GM19452 (cell line): ENCODE data around the gene POLR3K.
"Not testable (repeated sequence)": the region's sequence is repeated elsewhere in the genome, so short reads cannot be mapped to it uniquely, and the experiment has no call there.

ENCODE experiments used
- ATAC-seq: cut with Tn5 transposase; IDR thresholded peaks from one replicate; pipeline ENCODE4 v1.9.1; 2021; ENCODE audit not compliant: unreplicated experiment

POLR3K gene

GRCh38 chr16:47234-47633 lies 6.2 kb downstream of the POLR3K start:
- no peak for ATAC-seq

GRCh38 chr16:46510-46909 lies 6.9 kb downstream of the POLR3K start:
- not testable (repeated sequence) for ATAC-seq

GRCh38 chr16:45454-45853 lies 8.0 kb downstream of the POLR3K start:
- ATAC-seq = no peak

- no peak for ATAC-seq
These were observed 8.8 kb downstream of the POLR3K start for GRCh38 chr16:44655-45054.

GRCh38 chr16:43294-43693 lies 10.1 kb downstream of the POLR3K start:
- no peak for ATAC-seq

- ATAC-seq = no peak
These were observed 10.7 kb downstream of the POLR3K start for GRCh38 chr16:42691-43090.

- no peak for ATAC-seq
These were observed 11.3 kb downstream of the POLR3K start for GRCh38 chr16:42069-42457.

- no peak for ATAC-seq
These were observed 11.9 kb downstream of the POLR3K start for GRCh38 chr16:41439-42068.

- peak; percentile 61 for ATAC-seq
These were observed 14.2 kb downstream of the POLR3K start for GRCh38 chr16:38941-39892.

GRCh38 chr16:38206-38605 lies 15.2 kb downstream of the POLR3K start:
- not testable (repeated sequence) for ATAC-seq

GRCh38 chr16:37511-37910 lies 15.9 kb downstream of the POLR3K start:
- no peak for ATAC-seq

GRCh38 chr16:36336-36984 lies 16.9 kb downstream of the POLR3K start:
- no peak for ATAC-seq

GRCh38 chr16:35678-36305 lies 17.6 kb downstream of the POLR3K start:
- ATAC-seq = no peak

GRCh38 chr16:35011-35677 lies 18.3 kb downstream of the POLR3K start:
- no peak for ATAC-seq

GRCh38 chr16:34648-34987 lies 18.8 kb downstream of the POLR3K start:
- no peak for ATAC-seq

- ATAC-seq = no peak
These were observed 19.3 kb downstream of the POLR3K start for GRCh38 chr16:33877-34647.

GRCh38 chr16:33154-33876 lies 20.1 kb downstream of the POLR3K start:
- ATAC-seq = not testable (repeated sequence)

GRCh38 chr16:30627-31026 lies 22.8 kb downstream of the POLR3K start:
- ATAC-seq = not testable (repeated sequence)

GRCh38 chr16:25926-26348 lies 27.5 kb downstream of the POLR3K start:
- peak; percentile 72 for ATAC-seq
